Mesendoderm (in vitro differentiated cells): ENCODE data around the gene CDC25C.
A peak's percentile ranks its signal among the peaks of the same experiment; 100 is the strongest.
"Not testable (repeated sequence)": the region's sequence is repeated elsewhere in the genome, so short reads cannot be mapped to it uniquely, and the experiment has no call there.

Source experiments
- DNase-seq: peaks from one replicate; pipeline ENCODE4 v3.0.0; 2013
- H2AK5ac ChIP-seq: 2 replicates; pipeline ENCODE4 v1.6.1; 2013; ENCODE audit warnings: low read length, inconsistent platforms
- H2BK120ac ChIP-seq: 2 replicates; pipeline ENCODE4 v1.6.1; 2013; ENCODE audit warnings: low read depth, mild to moderate bottlenecking, low read length, moderate library complexity, mixed read lengths
- H2BK15ac ChIP-seq: replicated peaks from 2 replicates; pipeline ENCODE4 v1.6.1; 2013; ENCODE audit warnings: low read depth, mild to moderate bottlenecking, moderate library complexity
- H2BK5ac ChIP-seq: 2 replicates; pipeline ENCODE4 v1.6.1; 2013; ENCODE audit warnings: low read length, inconsistent platforms
- H3K18ac ChIP-seq: 2 replicates; pipeline ENCODE4 v1.6.1; 2013; ENCODE audit warnings: mild to moderate bottlenecking, low read length, mixed read lengths
- H3K23ac ChIP-seq: one replicate; pipeline ENCODE4 v1.6.1; 2013; ENCODE audit warnings: low read length
- H3K27ac ChIP-seq: 2 replicates; pipeline ENCODE4 v1.5.1; 2013; ENCODE audit warnings: low read depth, mild to moderate bottlenecking, inconsistent platforms, low read length, moderate library complexity
- H3K27me3 ChIP-seq: 2 replicates; pipeline ENCODE4 v1.6.1; 2013; ENCODE audit warnings: low read length, control low read depth, mild to moderate bottlenecking, inconsistent platforms; ENCODE audit not compliant: insufficient read depth, poor library complexity
- H3K36me3 ChIP-seq: 2 replicates; pipeline ENCODE4 v1.6.1; 2013; ENCODE audit warnings: low read length, inconsistent platforms; ENCODE audit not compliant: control insufficient read depth, insufficient read depth
- H3K4ac ChIP-seq: one replicate; pipeline ENCODE4 v1.6.1; 2013; ENCODE audit warnings: low read depth, mild to moderate bottlenecking, low read length, moderate library complexity
- H3K4me1 ChIP-seq: 2 replicates; pipeline ENCODE4 v1.6.1; 2013; ENCODE audit warnings: low read depth, low read length, inconsistent platforms; ENCODE audit not compliant: control insufficient read depth
- H3K4me2 ChIP-seq: 2 replicates; pipeline ENCODE4 v1.6.1; 2013; ENCODE audit warnings: low read length
- H3K4me3 ChIP-seq: 2 replicates; pipeline ENCODE4 v1.5.1; 2013; ENCODE audit warnings: mild to moderate bottlenecking, low read length
- H3K56ac ChIP-seq: one replicate; pipeline ENCODE4 v1.6.1; 2013; ENCODE audit warnings: low read length
- H3K79me1 ChIP-seq: 2 replicates; pipeline ENCODE4 v1.6.1; 2013; ENCODE audit warnings: low read length, inconsistent platforms
- H3K79me2 ChIP-seq: 2 replicates; pipeline ENCODE4 v1.6.1; 2013; ENCODE audit warnings: mild to moderate bottlenecking, low read length; ENCODE audit not compliant: control insufficient read depth, insufficient read depth
- H3K9ac ChIP-seq: 2 replicates; pipeline ENCODE4 v1.6.1; 2013; ENCODE audit warnings: low read length, inconsistent platforms
- H4K5ac ChIP-seq: one replicate; pipeline ENCODE4 v1.6.1; 2013; ENCODE audit warnings: low read length
- H4K8ac ChIP-seq: one replicate; pipeline ENCODE4 v1.6.1; 2013; ENCODE audit warnings: low read depth, mild to moderate bottlenecking, control low read depth, low read length, moderate library complexity
- WGBS: extraction: QIAGEN DNeasy Blood & Tissue Kit; methylation state at CpG from one replicate; pipeline ENCODE4 v1.1.7; 2013; ENCODE audit warnings: low lambda C conversion rate, missing lambda C conversion rate; ENCODE audit not compliant: insufficient coverage; ENCODE audit errors: extremely low coverage; 5-methylcytosine and 5-hydroxymethylcytosine counted together

CDC25C gene

DNA sequence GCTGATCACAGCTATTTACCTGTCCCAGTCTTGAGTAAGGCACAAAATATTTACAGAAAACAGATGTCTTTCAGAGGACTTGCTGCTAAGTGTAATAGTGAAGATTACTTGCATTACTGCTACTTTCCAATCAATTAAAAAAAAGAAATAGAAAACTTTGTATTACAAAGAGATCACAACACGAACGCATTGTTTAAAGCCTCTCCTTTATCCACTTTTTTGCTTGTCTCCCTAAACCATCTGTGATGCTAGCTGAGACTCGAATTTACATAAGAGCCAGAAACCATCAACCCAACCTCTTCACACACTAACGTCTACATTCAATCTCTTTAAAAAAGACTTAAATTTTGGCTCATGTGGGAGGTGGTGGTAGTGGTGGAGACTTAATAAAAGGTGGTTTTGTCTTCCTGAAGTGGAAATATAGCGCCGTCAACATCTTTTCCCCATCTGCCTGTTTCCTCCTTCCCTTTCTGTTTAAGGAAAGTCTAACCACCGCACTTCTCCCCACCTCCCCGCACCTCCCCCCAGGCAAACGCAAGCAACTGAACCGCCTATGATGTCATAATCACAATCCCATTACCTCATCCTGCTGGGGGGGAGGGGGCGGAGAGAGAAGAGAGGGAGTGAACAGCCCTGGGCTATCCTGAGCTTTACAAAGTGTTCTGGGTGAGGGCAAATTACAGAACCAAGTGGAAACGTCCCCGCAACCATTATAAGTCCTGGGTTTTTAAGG, 5.5 kb upstream of the CDC25C start:
- Histone ChIP-seq H3K56ac (peak overlapping the region; percentile 94), H3K79me2 (peaks cover 33% of the 10 kb centered on the region), H3K36me3 (peaks cover 3% of the 10 kb centered on the region), H3K18ac (no peak overlapping the region), H3K4me2 (no peak overlapping the region), H3K27ac (no peak overlapping the region), H3K4me3 (peak overlapping the region; percentile 17), H3K9ac (peak overlapping the region; percentile 11), H2BK5ac (no peak overlapping the region), H3K27me3 (no peaks in the 10 kb centered on the region), H2BK15ac (no peak overlapping the region), H3K4me1 (peaks cover 4% of the 10 kb centered on the region), H3K79me1 (peaks cover 18% of the 10 kb centered on the region), H2AK5ac (no peak overlapping the region), H4K8ac (no peak overlapping the region), H4K5ac (no peak overlapping the region), H3K4ac (no peak overlapping the region), H3K23ac (no peak overlapping the region), H2BK120ac (no peak overlapping the region)
- DNase-seq: peak; percentile 93
- WGBS: no CpG with 5 or more reads among the region's 13 CpGs

DNA sequence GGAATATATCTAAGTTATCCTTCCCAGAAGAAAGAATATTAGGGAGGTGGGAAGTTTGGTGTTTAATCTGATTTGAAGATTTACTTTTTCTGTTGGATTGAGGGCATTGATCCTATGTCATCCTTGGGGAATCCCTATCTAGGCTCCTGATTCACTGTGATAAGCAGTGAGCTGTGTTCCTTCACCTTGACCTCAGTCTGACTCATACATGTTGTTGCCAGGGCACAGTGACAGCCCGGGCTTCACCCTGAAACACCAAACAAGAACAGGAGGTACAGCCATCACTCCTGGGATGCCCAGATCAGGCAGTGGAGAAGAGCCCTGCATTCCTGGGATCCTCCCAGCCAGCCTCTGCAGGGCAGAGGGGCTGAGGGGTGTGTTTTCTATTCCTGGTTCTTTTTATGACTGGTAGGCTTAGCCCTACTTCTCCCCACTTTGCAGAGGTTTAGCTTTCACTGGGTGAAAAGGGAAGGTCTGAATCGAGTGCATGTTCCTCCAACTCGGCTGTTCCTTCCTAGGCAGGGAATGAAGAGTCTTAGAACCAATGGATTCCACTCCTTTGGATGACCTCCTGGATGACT, 3.4 kb upstream of the CDC25C start:
- Histone ChIP-seq H3K4me1 (peaks cover 4% of the 10 kb centered on the region), H3K4me3 (no peak overlapping the region), H3K4me2 (no peak overlapping the region), H3K23ac (no peak overlapping the region), H3K27ac (no peak overlapping the region), H3K56ac (no peak overlapping the region), H4K8ac (no peak overlapping the region), H3K79me1 (peaks cover 7% of the 10 kb centered on the region), H2BK120ac (no peak overlapping the region), H2BK15ac (no peak overlapping the region), H2AK5ac (no peak overlapping the region), H3K79me2 (peaks cover 15% of the 10 kb centered on the region), H3K9ac (no peak overlapping the region), H2BK5ac (no peak overlapping the region), H3K4ac (no peak overlapping the region), H3K18ac (no peak overlapping the region), H3K36me3 (no peaks in the 10 kb centered on the region), H4K5ac (no peak overlapping the region), H3K27me3 (no peaks in the 10 kb centered on the region)
- peak; percentile 54 for DNase-seq
- WGBS: no CpG with 5 or more reads among the region's 3 CpGs

DNA sequence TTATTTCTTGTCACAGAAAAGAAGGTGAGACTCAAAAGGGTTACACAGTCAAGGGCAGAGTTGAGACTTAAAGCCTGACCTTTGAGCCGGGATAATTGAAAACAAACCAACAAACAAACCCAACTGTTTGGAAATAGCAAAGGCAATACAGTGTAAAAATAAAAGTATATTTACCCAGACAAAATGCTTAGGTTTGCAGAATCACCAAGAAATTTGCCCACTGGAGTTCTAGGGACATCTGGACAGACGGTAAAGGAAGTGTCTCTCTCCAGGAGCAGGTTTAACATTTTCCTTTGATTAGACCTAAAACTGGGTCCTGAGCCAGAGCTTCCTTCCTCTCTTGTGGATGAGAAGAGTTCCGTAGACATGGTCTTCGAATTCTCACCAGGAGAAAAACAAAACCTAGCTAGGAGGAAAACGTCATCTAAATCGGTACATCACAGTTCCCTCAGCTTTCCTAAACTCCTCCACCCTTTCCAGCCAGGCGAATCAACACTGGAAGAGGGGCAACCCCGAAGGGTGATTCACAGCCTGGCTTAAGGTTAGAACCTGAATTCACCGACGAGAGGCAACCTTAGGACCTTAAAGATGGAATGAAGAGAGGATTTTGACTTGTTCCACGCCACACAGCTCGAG, 673 bp downstream of the CDC25C start:
- Histone ChIP-seq H3K23ac (no peak overlapping the region), H3K4me3 (peak overlapping the region; percentile 42), H3K4ac (no peak overlapping the region), H3K56ac (peak overlapping the region; percentile 87), H2BK120ac (no peak overlapping the region), H3K79me2 (no peaks in the 10 kb centered on the region), H3K27ac (peak overlapping the region; percentile 5), H3K18ac (peak overlapping the region; percentile 6), H3K36me3 (no peaks in the 10 kb centered on the region), H4K8ac (no peak overlapping the region), H3K79me1 (no peaks in the 10 kb centered on the region), H4K5ac (no peak overlapping the region), H3K4me1 (no peaks in the 10 kb centered on the region), H2BK15ac (no peak overlapping the region), H3K27me3 (no peaks in the 10 kb centered on the region), H2AK5ac (no peak overlapping the region), H3K4me2 (peak overlapping the region; percentile 75), H2BK5ac (no peak overlapping the region), H3K9ac (peak overlapping the region; percentile 69)
- no CpG with 5 or more reads among the region's 12 CpGs for WGBS
- DNase-seq: peak; percentile 56

DNA sequence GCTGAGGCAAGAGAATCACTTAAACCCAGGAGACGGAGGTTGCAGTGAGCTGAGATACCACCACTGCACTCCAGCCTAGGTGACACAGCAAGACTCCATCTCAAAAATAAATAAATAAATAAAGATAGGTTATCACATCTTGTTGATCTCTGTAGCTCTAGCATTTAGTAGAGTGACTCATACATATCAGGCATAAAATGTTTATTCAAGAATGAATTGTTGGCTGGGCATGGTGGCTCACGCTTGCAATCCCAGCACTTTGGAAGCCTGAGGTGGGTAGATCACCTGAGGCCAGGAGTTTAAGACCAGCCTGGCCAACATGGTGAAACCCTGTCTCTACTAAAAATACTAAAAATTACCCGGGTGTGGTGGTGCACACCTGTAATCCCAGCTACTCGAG, 13.4 kb downstream of the CDC25C start:
- H3K4me2 ChIP-seq, H4K5ac ChIP-seq, H2BK120ac ChIP-seq, DNase-seq, H3K23ac ChIP-seq, H3K4me1 ChIP-seq, H3K56ac ChIP-seq, H3K79me1 ChIP-seq, H3K79me2 ChIP-seq, H2BK15ac ChIP-seq, H3K4ac ChIP-seq, H3K36me3 ChIP-seq, H3K4me3 ChIP-seq, H3K27me3 ChIP-seq, H3K9ac ChIP-seq, H4K8ac ChIP-seq, H3K18ac ChIP-seq, H3K27ac ChIP-seq, H2AK5ac ChIP-seq, H2BK5ac ChIP-seq: not testable (repeated sequence)
- WGBS: no CpG with 5 or more reads among the region's 4 CpGs

DNA sequence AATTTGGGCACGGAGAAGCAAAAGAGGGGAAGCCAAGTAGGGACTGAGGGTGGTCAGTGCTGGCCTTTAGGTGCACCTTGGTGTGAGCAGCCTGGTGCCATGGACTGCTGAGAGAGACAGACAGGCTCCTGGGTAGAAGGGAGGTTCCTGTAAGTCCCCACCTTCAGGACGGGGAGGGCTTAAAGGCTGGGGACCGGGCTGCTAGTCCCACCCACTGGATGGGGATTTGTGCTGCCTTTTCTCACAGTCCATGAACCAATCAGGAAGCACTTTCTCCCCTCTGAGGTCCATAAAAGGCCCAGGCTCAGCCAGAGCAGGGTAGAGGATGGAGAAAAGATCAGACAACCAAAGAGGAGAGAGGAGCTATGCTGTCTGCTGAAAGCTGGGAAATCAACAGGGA, 15.2 kb downstream of the CDC25C start:
- no peak overlapping the region for H3K18ac ChIP-seq
- peaks cover 2% of the 10 kb centered on the region for H3K36me3 ChIP-seq
- H3K27me3 ChIP-seq: no peaks in the 10 kb centered on the region
- H3K79me1 ChIP-seq: no peaks in the 10 kb centered on the region
- H4K8ac ChIP-seq: no peak overlapping the region
- H3K4me3 ChIP-seq: no peak overlapping the region
- H3K9ac ChIP-seq: no peak overlapping the region
- no peak overlapping the region for H2BK120ac ChIP-seq
- peak; percentile 43 for DNase-seq
- WGBS: no CpG with 5 or more reads among the region's 3 CpGs
- H3K23ac ChIP-seq: no peak overlapping the region
- no peak overlapping the region for H3K4ac ChIP-seq
- no peak overlapping the region for H2AK5ac ChIP-seq
- no peaks in the 10 kb centered on the region for H3K4me1 ChIP-seq
- H3K79me2 ChIP-seq: no peaks in the 10 kb centered on the region
- no peak overlapping the region for H2BK5ac ChIP-seq
- no peak overlapping the region for H3K4me2 ChIP-seq
- H3K27ac ChIP-seq: no peak overlapping the region
- no peak overlapping the region for H2BK15ac ChIP-seq
- H4K5ac ChIP-seq: no peak overlapping the region
- H3K56ac ChIP-seq: no peak overlapping the region
